ENCODE results near the gene EYS. TPM values are rescaled to one million over a fixed set of nuclear protein-coding genes. Genes with fewer than 3 reads are reported as not detected.

EYS gene
- total RNA-seq, 1 experiment from 2014 or later = not detected

GRCh38 chr6:64325093-64325492 lies 1381.9 kb downstream of the EYS start:
- DNase-seq (ENCODE audit: low read depth) = no peak

- no peak for DNase-seq (ENCODE audit: low read depth)
Observed at GRCh38 chr6:64310214-64310613, 1396.8 kb downstream of the EYS start.

- DNase-seq (ENCODE audit: low read depth) = no peak
Observed at GRCh38 chr6:64301307-64302236, 1405.5 kb downstream of the EYS start.

- DNase-seq (ENCODE audit: low read depth) = no peak
Observed at GRCh38 chr6:64299176-64299575, 1407.8 kb downstream of the EYS start.

GRCh38 chr6:64294034-64294433 lies 1413.0 kb downstream of the EYS start:
- DNase-seq (ENCODE audit: low read depth) = no peak

GRCh38 chr6:64293298-64293697 lies 1413.7 kb downstream of the EYS start:
- no peak for DNase-seq (ENCODE audit: low read depth)

- DNase-seq (ENCODE audit: low read depth) = peak; percentile 5
Observed at GRCh38 chr6:64290867-64291266, 1416.2 kb downstream of the EYS start.

GRCh38 chr6:64289931-64290330 lies 1417.1 kb downstream of the EYS start:
- DNase-seq (ENCODE audit: low read depth) = no peak

GRCh38 chr6:64288351-64288750 lies 1418.7 kb downstream of the EYS start:
- DNase-seq (ENCODE audit: low read depth) = no peak

- no peak for DNase-seq (ENCODE audit: low read depth)
Observed at GRCh38 chr6:64281167-64281566, 1425.9 kb downstream of the EYS start.

- no peak for DNase-seq (ENCODE audit: low read depth)
Observed at GRCh38 chr6:64280569-64280968, 1426.5 kb downstream of the EYS start.

- DNase-seq (ENCODE audit: low read depth) = no peak
Observed at GRCh38 chr6:64270083-64270482, 1436.9 kb downstream of the EYS start.

GRCh38 chr6:64266351-64266821 lies 1440.6 kb downstream of the EYS start:
- no peak for DNase-seq (ENCODE audit: low read depth)

GRCh38 chr6:64263778-64264177 lies 1443.2 kb downstream of the EYS start:
- no peak for DNase-seq (ENCODE audit: low read depth)

- no peak for DNase-seq (ENCODE audit: low read depth)
Observed at GRCh38 chr6:64259372-64259771, 1447.7 kb downstream of the EYS start.

GRCh38 chr6:64258752-64259151 lies 1448.3 kb downstream of the EYS start:
- DNase-seq (ENCODE audit: low read depth) = no peak

- no peak for DNase-seq (ENCODE audit: low read depth)
Observed at GRCh38 chr6:64258302-64258701, 1448.7 kb downstream of the EYS start.

- no peak for DNase-seq (ENCODE audit: low read depth)
Observed at GRCh38 chr6:64257586-64257985, 1449.4 kb downstream of the EYS start.

- no peak for DNase-seq (ENCODE audit: low read depth)
Observed at GRCh38 chr6:64256483-64256882, 1450.5 kb downstream of the EYS start.

GRCh38 chr6:64255000-64255399 lies 1452.0 kb downstream of the EYS start:
- no peak for DNase-seq (ENCODE audit: low read depth)

- DNase-seq (ENCODE audit: low read depth) = no peak
Observed at GRCh38 chr6:64254558-64254957, 1452.5 kb downstream of the EYS start.

- DNase-seq (ENCODE audit: low read depth) = no peak
Observed at GRCh38 chr6:64252256-64252655, 1454.8 kb downstream of the EYS start.

- no peak for DNase-seq (ENCODE audit: low read depth)
Observed at GRCh38 chr6:64250126-64250525, 1456.9 kb downstream of the EYS start.

- peak; percentile 7 for DNase-seq (ENCODE audit: low read depth)
Observed at GRCh38 chr6:64249115-64249514, 1457.9 kb downstream of the EYS start.
